Neural cell (in vitro differentiated cells): ENCODE data around the gene VWA1. TPM values are rescaled to one million over a fixed set of nuclear protein-coding genes. Genes with fewer than 3 reads are reported as not detected.
"Not testable (repeated sequence)": the region's sequence is repeated elsewhere in the genome, so short reads cannot be mapped to it uniquely, and the experiment has no call there.

Experiments
- H2AFZ ChIP-seq: fragments of 200-600, 300-800 bp; sonication (generic), shearing (Covaris generic); 2 replicates; pipeline ENCODE4 v1.6.0; 2014; ENCODE audit warnings: low read depth, mild to moderate bottlenecking, antibody characterized with exemption, low read length, moderate library complexity
- H3F3A ChIP-seq: fragments of 200-600 bp; shearing (Covaris generic); 2 replicates; pipeline ENCODE4 v1.6.1; 2016; ENCODE audit warnings: mild to moderate bottlenecking, moderate library complexity, mixed read lengths, antibody characterized with exemption, low read length; ENCODE audit not compliant: insufficient read depth, poor library complexity, severe bottlenecking
- H3K27ac ChIP-seq: fragments of 200-600, 300-800 bp; sonication (generic), shearing (Covaris generic); 2 replicates; pipeline ENCODE4 v1.5.1; 2014; ENCODE audit warnings: mild to moderate bottlenecking, low read length, moderate library complexity
- H3K27me3 ChIP-seq: fragments of 300-800, 200-600 bp; sonication (generic), shearing (Covaris generic); 2 replicates; pipeline ENCODE4 v1.6.0; 2014; ENCODE audit warnings: mild to moderate bottlenecking, low read depth, low read length, moderate library complexity; ENCODE audit not compliant: insufficient read depth
- H3K36me3 ChIP-seq: fragments of 300-800, 200-600 bp; sonication (generic), shearing (Covaris generic); 2 replicates; pipeline ENCODE4 v1.5.1; 2014; ENCODE audit warnings: mild to moderate bottlenecking, antibody characterized with exemption, low read length, moderate library complexity; ENCODE audit not compliant: insufficient read depth
- H3K4me2 ChIP-seq: fragments of 300-800, 200-600 bp; sonication (generic), shearing (Covaris generic); 2 replicates; pipeline ENCODE4 v1.6.0; 2014; ENCODE audit warnings: mild to moderate bottlenecking, low read length
- H3K4me3 ChIP-seq: fragments of 300-800, 200-600 bp; sonication (generic), shearing (Covaris generic); 2 replicates; pipeline ENCODE4 v1.5.1; 2014; ENCODE audit warnings: mild to moderate bottlenecking, low read length, moderate library complexity
- H3K79me2 ChIP-seq: fragments of 200-600 bp; shearing (Covaris generic); replicated peaks from 2 replicates; pipeline ENCODE4 v1.6.0; 2014; ENCODE audit warnings: mild to moderate bottlenecking, low read length, moderate library complexity; ENCODE audit not compliant: insufficient read depth
- H3K9ac ChIP-seq: fragments of 300-800, 200-600 bp; sonication (generic), shearing (Covaris generic); 2 replicates; pipeline ENCODE4 v1.6.1; 2016; ENCODE audit warnings: mild to moderate bottlenecking, low read length, mixed read lengths
- H3K9me2 ChIP-seq: fragments of 200-600 bp; shearing (Covaris generic); 2 replicates; pipeline ENCODE4 v1.6.1; 2016; ENCODE audit warnings: mild to moderate bottlenecking, low read length, mixed read lengths; ENCODE audit not compliant: insufficient read depth
- H3K9me3 ChIP-seq: fragments of 200-600, 300-800 bp; sonication (generic), shearing (Covaris generic); 2 replicates; pipeline ENCODE4 v1.6.1; 2016; ENCODE audit warnings: mild to moderate bottlenecking, mixed run types, low read length, moderate library complexity, mixed read lengths
- H4K20me1 ChIP-seq: fragments of 200-600 bp; shearing (Covaris generic); 2 replicates; pipeline ENCODE4 v1.6.1; 2016; ENCODE audit warnings: mild to moderate bottlenecking, mixed run types; ENCODE audit not compliant: insufficient read depth
- CTCF ChIP-seq: fragments of 450-650 bp; IDR thresholded peaks from 2 replicates; pipeline ENCODE4 v1.5.1; 2014; ENCODE audit warnings: antibody characterized with exemption, mild to moderate bottlenecking, moderate library complexity; ENCODE audit not compliant: poor library complexity, severe bottlenecking
- EP300 ChIP-seq: fragments of 450-650 bp; conservative IDR thresholded peaks from 2 replicates; pipeline ENCODE4 v1.6.1; 2014; ENCODE audit warnings: antibody characterized with exemption, mild to moderate bottlenecking, moderate library complexity; ENCODE audit not compliant: poor library complexity, severe bottlenecking
- EZH2 ChIP-seq: fragments of 200-600, 300-800 bp; shearing (Covaris generic), sonication (generic); IDR thresholded peaks from 2 replicates; pipeline ENCODE4 v1.6.1; 2014; ENCODE audit warnings: antibody characterized with exemption, low read length, borderline replicate concordance, mild to moderate bottlenecking; ENCODE audit not compliant: insufficient read depth, poor library complexity, severe bottlenecking
- MXI1 ChIP-seq: fragments of 450-650 bp; conservative IDR thresholded peaks from 2 replicates; pipeline ENCODE4 v1.6.1; 2014; ENCODE audit warnings: antibody characterized with exemption, mild to moderate bottlenecking; ENCODE audit not compliant: poor library complexity, severe bottlenecking
- POLR2AphosphoS5 ChIP-seq: IDR thresholded peaks from 2 replicates; pipeline ENCODE4 v1.6.1; 2012
- RAD21 ChIP-seq: fragments of 450-650 bp; conservative IDR thresholded peaks from 2 replicates; pipeline ENCODE4 v1.6.1; 2014; ENCODE audit warnings: antibody characterized with exemption, mild to moderate bottlenecking, moderate library complexity
- REST ChIP-seq: IDR thresholded peaks from 2 replicates; pipeline ENCODE4 v1.6.1; 2012; ENCODE audit warnings: borderline replicate concordance
- SMC3 ChIP-seq: fragments of 450-650 bp; conservative IDR thresholded peaks from 2 replicates; pipeline ENCODE4 v1.6.1; 2014; ENCODE audit warnings: antibody characterized with exemption, mild to moderate bottlenecking, moderate library complexity; ENCODE audit not compliant: poor library complexity
- TAF1 ChIP-seq: IDR thresholded peaks from 2 replicates; pipeline ENCODE4 v1.6.1; 2012; ENCODE audit warnings: low read depth
- polyA plus RNA-seq: library from polyadenylated mRNA; depleted of rRNA; stranded (reverse); fragments of >200 nt; gene quantifications from 2 replicates; pipeline ENCODE4 v1.2.3, GENCODE V29; 2014

Gene VWA1
- polyA plus RNA-seq, 1 donor from 2014 or later: 0.88 TPM

- Histone ChIP-seq H3K79me2 (peaks cover 24% of the 10 kb centered on the region), H3K4me3 (peak overlapping the region; percentile 97), H3K9ac (peak overlapping the region; percentile 86), H2AFZ (no peak overlapping the region), H3K27me3 (no peaks in the 10 kb centered on the region), H3K9me2 (no peaks in the 10 kb centered on the region), H3K27ac (peak overlapping the region; percentile 85), H3K9me3 (no peaks in the 10 kb centered on the region), H3F3A (no peaks in the 10 kb centered on the region), H3K36me3 (no peaks in the 10 kb centered on the region), H4K20me1 (no peaks in the 10 kb centered on the region), H3K4me2 (peak overlapping the region; percentile 69)
- TF ChIP-seq POLR2AphosphoS5: no peak
- TF ChIP-seq EP300: no peak
- TF ChIP-seq CTCF: no peak
- TF ChIP-seq EZH2: no peak
- TF ChIP-seq MXI1: no peak
- TF ChIP-seq RAD21: no peak
- TF ChIP-seq TAF1: no peak
- TF ChIP-seq SMC3: no peak
- TF ChIP-seq REST: no peak
These were observed 27.7 kb upstream of the VWA1 start for GRCh38 chr1:1407636-1408318.

- H3K9me3 ChIP-seq, H2AFZ ChIP-seq, H3K4me2 ChIP-seq, H3K4me3 ChIP-seq, H3K9me2 ChIP-seq, H3K9ac ChIP-seq, H4K20me1 ChIP-seq, H3K36me3 ChIP-seq, H3F3A ChIP-seq, H3K27ac ChIP-seq, H3K27me3 ChIP-seq: not testable (repeated sequence)
- H3K79me2 ChIP-seq: peaks cover 24% of the 10 kb centered on the region
These were observed 25.3 kb upstream of the VWA1 start for GRCh38 chr1:1410238-1410637.

- Histone ChIP-seq H3F3A (no peaks in the 10 kb centered on the region), H2AFZ (no peak overlapping the region), H3K9me2 (no peaks in the 10 kb centered on the region), H3K9me3 (no peaks in the 10 kb centered on the region), H3K4me2 (no peak overlapping the region), H4K20me1 (no peaks in the 10 kb centered on the region), H3K27me3 (no peaks in the 10 kb centered on the region), H3K4me3 (no peak overlapping the region), H3K9ac (no peak overlapping the region), H3K27ac (no peak overlapping the region), H3K79me2 (peaks cover 13% of the 10 kb centered on the region), H3K36me3 (no peaks in the 10 kb centered on the region)
- TF ChIP-seq MXI1 (no peak), REST (no peak), RAD21 (no peak), POLR2AphosphoS5 (no peak), SMC3 (no peak), TAF1 (no peak), CTCF (no peak), EP300 (no peak), EZH2 (no peak)
These were observed 23.9 kb upstream of the VWA1 start for GRCh38 chr1:1411626-1412025.
